ENCODE data around the gene LAMTOR3.
"Not testable (repeated sequence)": the region's sequence is repeated elsewhere in the genome, so short reads cannot be mapped to it uniquely, and the experiment has no call there.

LAMTOR3 gene

DNA sequence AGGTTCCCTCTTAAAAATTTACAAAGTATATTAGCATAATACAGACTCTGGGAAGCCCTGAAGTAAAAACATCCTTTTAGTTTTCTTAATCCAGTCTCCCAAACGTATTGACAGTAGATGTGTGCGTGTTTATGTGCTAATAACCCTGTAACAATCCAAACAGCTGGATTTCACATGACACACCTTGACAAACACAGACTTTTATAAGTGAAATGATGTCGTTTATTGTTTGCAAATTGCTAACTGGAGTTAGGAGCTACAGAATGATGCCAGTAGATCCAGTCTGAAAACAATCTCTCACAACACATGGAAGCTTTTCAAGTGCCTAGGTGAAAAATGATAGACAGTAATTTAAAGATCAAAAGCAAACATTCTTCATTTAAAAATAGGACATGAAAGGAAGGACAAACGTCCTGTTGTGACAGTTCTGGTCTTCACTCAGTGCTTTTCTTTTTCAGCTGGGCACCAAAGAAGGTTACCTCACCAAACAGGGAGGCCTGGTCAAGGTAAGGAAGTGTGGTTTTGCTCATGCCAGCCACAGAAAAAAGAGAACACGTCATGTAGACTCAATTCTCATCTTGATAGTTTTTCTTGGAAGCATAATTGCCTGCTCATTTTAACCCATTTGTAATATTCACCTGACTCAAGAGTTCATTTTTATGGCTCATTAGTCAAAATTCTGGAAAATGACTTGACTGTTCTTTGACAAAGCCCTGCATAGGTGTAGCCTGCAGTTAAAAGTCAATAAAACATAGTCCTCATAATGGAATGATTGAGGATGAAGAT is 32.9 kb downstream of the LAMTOR3 start:
- DNase-seq = no peak

DNA sequence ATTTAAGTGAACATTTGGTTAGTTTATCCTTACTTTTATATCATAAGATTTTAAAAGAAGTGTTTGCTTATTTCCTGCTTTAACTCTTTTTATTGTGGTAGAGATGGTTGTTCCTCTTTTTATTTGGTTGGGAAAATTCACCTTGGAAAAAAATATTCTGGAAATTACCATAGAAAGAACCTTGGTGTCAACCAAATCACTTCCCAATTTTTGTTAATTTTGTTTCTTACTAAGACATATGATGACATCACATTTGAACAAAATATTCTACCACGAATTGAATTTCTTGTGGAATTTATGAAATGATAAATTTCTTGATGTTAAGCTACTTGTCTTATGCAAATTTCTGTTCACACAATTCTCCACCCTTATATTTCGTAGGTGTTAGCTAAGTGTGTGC is 33.7 kb downstream of the LAMTOR3 start:
- no peak for DNase-seq

DNA sequence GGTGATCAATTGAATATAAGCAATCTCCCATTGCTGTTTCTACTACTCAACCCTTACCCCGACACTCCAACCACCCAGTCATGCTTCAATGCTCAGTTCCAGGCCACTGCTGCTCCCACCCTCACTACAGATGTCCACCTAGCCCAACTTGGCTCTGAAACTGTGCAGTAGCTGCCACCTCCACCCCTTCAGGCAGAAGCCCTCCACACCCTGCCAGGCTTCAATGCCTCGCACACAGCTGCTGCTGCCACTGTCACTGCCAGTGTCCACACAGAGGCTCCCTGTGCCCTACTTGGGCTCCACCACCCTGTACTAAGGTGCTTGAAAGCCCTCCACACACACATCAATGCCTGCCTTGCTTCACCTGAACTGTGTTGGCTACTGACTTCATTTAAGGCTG is 34.6 kb downstream of the LAMTOR3 start:
- no peak for DNase-seq

DNA sequence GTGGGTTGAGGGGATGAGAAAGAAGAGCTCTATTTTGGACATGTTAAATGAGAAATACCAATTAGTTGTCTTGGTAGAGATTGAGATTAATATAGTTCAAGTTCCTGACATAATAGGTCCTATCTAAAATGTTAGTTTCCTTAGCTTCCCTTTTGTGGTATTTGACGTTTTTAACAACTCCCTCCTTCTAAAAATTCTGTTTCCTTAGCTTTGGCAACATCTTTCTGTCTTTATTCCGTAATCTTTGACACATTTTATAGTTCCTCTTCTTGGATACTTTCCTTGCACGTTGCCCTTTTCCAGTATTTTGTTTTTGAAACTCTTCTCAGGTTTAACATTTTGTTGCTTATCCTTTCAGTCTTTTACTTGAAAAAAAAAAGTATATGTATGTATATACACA is 36.9 kb downstream of the LAMTOR3 start:
- peak; percentile 86 for DNase-seq

DNA sequence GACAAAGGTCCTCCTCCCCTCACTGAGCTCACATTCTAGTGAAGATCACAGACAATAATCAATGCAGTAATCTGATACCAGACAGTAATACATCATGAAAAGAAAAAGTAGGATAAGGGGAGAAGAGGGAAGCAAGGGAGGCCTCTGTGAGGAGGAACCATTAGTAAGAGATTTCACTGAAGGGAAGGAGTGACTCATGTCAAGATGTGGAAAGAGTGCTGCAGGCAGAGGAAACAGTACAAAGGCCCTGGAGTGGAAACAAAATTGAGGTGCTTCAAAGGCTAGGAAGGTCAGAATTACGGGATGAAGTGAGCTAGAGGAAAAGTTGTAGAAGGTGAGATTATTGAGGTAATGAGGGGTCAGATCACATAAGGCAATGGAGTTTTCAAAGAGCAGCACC is 38.1 kb downstream of the LAMTOR3 start:
- peak; percentile 85 for DNase-seq

DNA sequence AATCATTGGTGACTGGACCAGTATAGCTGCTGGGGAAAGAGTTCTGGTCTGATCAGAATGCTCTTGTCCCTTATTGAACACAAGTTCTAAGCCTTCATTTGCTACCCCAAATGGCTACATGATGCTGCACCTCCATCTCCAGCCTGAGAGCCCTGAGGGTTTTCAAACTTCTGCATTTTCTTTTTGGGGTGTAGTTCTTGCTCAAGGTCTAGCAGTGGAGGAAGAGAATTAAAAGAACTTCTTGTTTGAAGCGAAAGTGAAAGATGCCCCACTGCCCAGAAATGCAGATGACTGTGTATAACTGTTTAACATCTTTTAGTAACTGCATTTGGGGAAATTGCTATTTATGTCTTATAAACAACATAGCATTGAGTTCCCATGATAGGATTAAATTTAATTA is 38.5 kb downstream of the LAMTOR3 start:
- peak; percentile 94 for DNase-seq

DNA sequence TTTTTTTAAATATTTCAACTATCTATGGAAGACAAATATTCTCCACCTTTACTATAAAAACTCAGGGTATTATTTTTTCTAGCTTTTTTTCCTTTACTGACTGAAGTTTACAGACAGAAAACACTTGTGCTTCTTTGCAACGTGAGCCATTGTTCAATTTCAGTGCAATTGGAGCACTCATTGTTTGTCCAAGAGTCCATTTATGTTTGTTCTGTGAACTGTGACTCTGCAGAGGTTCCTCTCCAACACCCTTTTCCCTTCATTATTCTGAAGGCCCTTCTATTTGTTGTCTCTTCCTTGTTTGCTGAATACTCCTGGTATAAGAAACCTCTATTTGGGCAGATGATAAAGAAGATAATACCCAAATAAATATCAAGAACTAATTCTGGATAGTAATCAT is 40.2 kb downstream of the LAMTOR3 start:
- no peak for DNase-seq

DNA sequence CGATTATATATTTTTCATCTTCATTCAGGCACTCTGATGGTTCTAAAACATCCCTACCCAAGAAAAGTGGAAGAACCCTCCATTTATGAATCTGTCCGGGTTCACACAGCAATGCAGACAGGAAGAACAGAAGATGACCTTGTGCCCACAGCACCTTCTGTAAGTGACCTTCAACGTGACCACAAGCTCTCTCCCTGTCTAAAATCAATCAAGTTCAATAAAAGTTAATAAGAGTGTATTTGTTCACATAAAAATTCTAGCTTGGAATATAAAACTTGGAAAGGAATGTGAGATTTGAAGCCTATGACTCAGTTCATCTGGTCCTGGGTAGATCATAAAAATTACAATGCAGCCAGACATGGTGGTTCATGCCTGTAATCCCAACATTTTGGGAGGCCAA is 41.0 kb downstream of the LAMTOR3 start:
- DNase-seq = no peak

DNA sequence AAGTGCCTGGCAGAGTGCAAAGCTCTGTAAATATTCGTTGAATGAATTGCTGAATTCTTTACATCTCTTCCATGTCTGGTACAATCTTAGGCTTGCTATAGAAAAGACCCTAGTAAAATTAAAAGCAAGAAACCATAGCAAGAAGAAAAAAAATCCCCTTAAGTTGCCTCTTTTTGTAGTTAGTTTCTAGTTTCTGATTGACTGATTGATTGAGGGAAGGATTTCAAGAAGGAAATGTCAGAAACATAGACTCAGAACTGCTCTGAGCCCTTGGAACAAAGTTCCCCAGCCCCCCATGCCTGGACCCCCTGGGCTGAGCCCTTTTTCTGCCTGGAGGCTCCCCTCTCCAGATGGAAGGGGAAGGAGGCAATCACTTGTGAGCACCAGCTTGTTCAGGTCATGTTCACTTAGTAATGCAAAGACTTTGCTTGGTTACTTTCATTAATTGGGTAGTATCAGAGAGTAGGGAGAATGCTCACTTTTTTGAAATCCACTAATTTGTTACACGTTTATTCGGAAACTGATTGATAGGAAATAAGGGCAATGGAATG is 42.0 kb downstream of the LAMTOR3 start:
- DNase-seq = no peak

DNA sequence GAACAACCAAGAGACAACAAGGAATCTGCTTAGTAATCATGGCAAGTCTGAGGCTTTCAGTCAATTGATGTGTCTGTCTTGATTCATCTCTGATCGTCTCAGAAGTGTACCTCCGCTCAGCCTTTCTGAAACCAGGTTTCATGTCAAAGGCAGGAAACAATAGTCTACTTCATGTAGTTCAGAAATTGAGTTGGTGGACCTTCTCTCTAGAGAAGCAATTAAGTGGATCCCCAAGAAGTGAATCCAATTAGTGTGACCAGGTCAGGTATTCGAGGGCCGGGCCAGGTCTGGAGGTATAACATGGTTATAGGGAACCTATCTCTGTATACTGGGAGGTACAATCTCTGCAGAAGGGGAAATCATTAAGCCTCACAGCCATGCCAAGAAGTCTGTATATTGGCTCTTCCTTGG is 45.6 kb downstream of the LAMTOR3 start:
- no peak for DNase-seq

DNA sequence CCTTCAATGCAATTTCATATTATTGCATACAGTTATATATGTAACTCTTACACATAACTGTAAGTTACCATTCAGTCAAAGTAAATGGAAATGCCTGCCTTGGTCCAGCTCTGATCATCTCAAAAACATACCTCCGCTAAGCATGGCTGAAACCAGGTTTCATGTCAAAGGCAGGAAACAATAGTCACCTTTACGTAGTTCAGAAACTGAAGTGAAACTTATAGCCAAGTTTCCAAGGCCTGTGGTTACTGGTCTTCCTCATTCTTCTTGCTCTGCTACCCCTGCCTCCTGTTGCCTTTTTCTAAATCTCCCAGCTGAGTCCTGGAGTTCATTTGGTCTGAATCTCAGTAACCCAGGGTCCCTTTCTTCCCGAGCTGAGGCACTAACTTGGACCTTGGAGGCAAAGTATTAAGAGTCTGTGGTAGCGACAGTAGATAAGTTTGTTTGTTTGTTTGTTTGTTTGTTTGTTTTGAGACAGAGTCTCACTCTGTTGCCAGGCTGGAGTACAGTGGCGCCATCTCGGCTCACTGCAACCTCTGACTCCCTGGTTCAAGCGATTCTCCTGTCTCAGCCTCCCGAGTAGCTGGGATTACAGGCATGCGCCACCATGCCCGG is 46.8 kb downstream of the LAMTOR3 start:
- DNase-seq = peak; percentile 75

DNA sequence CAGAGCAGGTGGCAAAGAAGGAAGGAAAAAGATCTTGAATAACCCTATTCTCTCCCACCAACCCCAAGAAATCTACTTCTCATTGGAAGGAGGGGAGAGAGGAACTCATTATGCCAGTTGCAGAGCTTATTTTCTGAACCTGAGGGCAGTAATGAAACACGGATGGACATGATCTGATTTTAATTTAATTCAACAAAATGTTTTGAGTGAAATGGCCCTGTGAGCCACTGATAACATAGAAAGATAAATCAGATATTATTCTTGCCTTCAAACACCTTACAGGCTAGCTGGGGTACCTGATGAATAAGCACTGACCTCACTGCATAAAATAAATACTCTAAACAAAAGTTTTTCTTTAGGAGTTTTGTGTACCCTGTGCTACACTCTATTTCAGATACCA is 47.3 kb downstream of the LAMTOR3 start:
- DNase-seq = no peak

DNA sequence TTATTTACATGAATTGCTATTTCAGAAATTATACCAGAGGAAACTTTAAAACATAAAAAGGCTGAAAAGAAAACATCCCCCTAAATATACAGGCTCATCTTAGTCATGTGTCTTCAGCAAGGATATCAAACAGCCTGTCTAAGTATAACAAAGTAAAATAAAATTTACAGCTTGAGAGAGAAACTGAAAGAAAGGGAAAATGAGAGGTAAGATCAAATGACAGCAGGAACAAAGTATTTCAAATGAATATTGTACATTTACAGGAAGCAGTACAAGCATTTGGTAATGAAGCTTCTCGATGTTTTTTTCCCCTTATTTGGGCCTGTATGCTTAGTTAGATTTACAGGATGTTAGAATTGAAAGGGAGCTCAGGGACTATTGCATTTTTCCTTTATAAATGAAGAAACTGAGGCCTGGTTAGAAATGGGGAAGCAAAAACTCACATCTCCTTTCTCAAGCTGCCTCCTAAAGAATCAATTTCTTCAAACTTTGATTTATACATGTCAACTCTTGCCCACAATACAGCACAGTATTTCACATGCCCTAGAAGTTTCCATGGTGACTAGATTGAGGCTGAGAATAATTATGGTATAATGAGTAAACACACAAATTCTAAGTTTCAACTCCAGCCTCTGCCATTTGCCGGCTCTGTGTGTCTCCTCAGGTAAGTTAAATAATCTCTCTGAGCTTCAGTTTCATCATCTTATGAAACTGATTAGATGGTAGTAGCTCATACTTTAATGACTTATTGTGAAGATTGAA is 48.3 kb downstream of the LAMTOR3 start:
- peak; percentile 17 for DNase-seq

DNA sequence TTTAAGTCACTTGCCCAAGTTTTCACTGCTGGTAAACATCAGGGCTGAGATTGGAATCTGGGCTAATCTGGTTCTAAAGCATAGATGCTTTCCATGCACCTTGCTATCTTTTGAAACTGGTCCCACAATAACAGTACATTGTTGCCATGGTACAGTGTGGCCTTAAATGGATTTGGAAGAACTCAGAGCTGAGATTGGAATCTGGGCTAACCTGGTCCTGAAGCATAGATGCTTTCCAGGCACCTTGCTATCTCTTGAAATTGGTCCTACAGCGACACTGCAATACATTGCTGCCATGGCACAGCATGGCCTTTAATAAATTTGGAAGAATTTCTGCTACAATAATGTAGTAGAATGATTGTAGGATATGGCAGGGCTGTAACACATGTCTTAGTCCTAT is 49.0 kb downstream of the LAMTOR3 start:
- no peak for DNase-seq

DNA sequence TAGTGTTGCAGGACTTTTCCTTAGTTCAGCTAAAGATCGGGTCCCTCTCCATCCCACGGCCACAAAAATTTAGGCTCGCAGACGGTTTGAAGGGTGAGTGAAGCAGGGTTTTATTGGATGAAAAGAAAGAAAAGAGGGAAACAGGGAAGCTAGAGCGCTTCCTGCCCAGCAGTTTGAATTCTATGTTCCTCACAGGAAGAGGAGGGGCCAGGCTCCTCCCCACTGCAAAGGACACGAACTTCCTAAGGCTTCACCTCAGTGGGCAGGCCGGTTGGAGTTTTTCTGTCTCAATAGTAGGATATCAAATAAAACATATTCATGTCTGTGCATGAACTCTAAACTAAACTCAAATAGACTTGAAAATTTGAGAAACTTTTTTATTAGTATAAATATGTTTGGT is 50.2 kb downstream of the LAMTOR3 start:
- DNase-seq = no peak

DNA sequence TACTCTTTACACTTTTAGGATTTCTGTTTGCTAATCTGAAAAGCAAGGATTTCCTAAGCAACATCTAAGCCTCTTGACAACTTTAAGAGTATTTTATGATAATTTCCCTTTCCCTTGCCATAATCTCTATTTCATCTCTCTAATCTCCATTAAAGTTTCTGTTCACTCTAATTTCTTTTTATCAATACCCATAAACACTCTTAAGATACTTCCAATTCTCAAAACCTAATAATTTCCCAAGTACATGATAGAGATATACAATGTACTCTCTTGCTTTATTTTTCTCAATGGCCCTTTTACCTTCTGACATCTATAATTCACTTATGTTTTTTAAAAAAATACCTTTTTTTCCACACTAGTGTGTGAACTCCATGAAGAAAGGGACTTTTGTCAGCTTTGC is 50.8 kb downstream of the LAMTOR3 start:
- no peak for DNase-seq

DNA sequence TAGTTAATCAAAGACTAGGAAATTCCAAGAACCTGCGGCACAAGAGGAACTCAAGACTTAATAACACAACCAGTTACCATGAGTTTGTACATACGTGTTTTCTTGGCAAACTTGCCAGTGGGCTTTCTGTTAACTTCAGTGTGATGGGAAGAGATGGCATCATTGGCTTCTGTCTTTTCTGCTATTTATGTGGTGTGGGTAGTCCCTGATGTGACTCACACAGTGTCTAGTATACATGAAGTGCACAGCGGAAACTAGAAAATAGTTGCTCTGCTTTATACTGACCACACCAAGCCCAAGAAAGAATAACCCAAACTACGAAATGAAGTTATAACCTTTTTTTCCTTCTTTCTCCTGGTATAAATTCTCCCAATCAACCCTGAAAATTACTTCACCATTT is 53.1 kb downstream of the LAMTOR3 start:
- DNase-seq = no peak

DNA sequence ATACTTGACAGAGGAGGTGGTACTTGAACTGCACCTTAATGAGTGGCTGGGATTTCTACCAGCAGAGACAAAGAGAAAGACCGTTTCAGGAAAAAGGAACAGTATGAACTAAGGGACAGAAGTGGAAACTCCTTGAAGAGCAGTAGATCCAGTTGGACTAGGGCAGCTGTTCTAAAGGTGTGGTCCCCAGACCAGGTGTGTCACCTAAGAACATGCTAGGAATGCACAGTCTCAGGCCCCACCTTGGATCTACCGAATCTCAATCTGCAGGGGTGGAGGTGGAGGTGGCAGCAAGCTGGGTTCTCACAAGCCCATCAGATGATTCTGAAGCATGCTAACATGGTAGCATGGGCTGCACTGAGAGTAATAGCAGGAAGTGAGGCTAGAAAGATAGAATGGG is 55.3 kb downstream of the LAMTOR3 start:
- DNase-seq = no peak

DNA sequence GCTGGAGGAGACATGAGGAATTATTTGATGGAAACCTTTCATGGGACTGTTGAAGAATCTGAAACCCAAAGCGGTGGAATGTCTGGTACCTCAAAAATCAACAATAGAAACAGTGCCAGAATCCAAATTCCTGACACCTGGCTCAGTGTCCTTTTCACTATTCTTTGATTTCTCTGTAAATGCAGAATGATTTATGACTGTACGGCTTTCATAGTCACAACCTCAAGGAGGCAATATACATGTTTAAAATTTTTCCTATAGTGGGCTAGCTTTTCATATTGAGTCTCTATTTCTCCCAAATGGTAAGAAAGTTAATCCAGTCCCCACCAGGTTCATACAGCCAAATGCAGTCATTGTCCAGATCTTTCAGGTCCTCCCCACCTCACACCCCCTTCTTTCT is 58.3 kb downstream of the LAMTOR3 start:
- DNase-seq = no peak

DNA sequence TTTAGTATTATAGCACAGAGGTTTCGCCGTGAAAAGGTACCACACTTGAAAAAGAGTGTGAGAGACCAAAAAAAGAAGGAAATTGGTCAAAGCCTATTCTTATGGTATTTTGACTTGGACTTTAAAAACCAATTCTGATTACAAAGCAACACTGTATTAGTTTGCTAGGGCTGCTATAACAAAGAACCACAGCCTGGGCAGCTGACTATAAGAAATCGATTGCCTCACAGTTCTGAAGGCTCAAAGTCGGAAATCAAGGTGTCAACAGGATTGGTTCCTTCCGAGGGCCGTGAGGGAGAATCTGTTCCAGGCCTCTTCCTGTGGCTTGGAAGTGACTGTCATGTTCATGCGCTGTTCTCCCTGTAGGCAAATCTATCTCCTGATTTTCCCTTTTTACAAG is 59.7 kb downstream of the LAMTOR3 start:
- DNase-seq = no peak

DNA sequence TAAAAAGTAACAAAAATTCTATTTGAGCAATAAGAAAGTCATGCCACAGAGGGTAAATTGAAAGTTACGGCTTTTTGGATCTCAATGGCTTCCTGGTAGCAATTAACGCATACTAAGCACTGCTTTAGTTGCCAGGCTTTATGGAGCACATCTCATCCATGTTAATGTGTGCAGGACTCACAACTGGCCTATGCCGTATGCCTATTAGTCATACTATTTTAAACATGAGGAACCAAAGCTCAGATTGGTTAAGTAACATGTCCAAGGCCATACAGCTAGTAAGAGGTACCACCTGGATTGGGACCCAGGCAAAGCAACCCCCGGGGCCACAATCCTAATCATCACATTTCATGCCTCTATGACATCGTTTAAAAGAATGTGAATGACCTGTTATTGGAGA is 60.5 kb downstream of the LAMTOR3 start:
- DNase-seq = no peak

DNA sequence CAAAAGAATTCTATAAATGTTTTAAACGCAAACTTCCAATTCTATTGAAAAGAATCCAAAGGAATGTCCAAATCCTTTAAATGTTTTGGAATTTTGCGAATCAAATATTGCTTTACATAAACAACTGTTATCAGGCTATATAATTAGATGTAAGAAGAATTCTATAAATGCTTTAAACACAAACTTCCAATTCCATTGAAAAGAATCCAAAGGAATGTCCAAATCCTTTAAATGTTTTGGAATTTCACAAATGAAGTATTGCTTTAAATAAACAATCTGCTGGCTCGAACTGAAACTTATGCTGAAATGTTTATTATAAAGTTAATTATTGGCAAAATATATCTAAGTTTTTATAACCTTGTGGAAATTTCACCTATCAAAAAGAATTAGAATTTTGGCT is 61.5 kb downstream of the LAMTOR3 start:
- no peak for DNase-seq

DNA sequence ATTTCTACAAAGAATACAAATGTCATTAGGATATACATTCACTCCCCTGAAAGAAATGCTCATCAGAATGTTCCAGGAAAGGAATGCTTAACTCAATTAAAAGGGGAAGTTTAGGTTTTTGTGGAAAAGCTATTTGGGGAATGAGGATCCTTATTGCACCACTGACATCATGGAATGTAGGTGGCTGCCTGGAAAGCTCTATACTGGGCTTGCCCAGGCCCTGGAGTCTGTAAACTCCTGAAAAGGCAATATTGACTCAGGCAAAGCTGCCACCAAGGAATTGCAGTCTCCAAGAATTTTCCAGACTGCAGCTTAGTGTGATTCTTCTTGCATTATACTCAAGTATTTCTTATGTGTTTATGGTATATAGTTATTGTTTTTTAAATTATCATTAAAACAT is 61.9 kb downstream of the LAMTOR3 start:
- DNase-seq = no peak

DNA sequence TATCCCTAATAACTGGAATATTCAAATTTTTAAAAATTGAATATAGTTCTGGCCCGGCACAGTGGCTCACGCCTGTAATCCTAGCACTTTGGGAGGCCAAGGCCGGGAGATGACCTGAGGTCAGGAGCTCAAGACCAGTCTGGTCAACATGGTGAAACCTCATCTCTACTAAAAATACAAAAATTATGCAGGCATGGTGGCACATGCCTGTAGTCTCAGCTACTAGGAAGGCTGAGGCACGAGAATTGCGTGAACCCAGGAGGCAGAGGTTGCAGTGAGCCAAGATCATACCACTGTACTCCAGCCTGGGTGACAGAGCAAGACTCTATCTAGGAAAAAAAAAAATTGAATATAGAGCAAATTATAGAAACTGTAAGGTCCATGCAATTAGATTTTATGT is 64.2 kb downstream of the LAMTOR3 start:
- DNase-seq = not testable (repeated sequence)
